Activated CD8-positive, alpha-beta T cell treated with anti-CD3 and anti-CD28 coated beads for 36 hours (primary cell): ENCODE data around the gene ZBTB16. TPM values are rescaled to one million over a fixed set of nuclear protein-coding genes. Genes with fewer than 3 reads are reported as not detected.

Experiments used
- ATAC-seq: fragments of 200-7000 bp; cut with Tn5 transposase; one replicate; pipeline ENCODE4 v1.10.0; 2021; ENCODE audit warnings: mild to moderate bottlenecking, moderate library complexity
- CTCF ChIA-PET: fragments of 350-600 bp; sonication (Branson Sonifier 250); formaldehyde crosslinking; loops from one replicate; lab custom pipeline; 2021; ENCODE audit warnings: antibody characterized with exemption; lab: Charles Lee
- POLR2A ChIA-PET: fragments of 350-600 bp; sonication (Branson Sonifier 250); formaldehyde crosslinking; loops from one replicate; lab custom pipeline; 2021; ENCODE audit warnings: antibody characterized with exemption; lab: Charles Lee
- DNase-seq: peaks from one replicate; pipeline ENCODE4 v3.0.0-alpha.2; 2020
- H3K27ac Mint-ChIP-seq: one replicate; pipeline ENCODE4 v1.8.0; 2021; ENCODE audit warnings: mild to moderate bottlenecking, mixed read lengths
- H3K27me3 Mint-ChIP-seq: one replicate; pipeline ENCODE4 v1.8.0; 2021; ENCODE audit warnings: mixed read lengths
- H3K36me3 Mint-ChIP-seq: one replicate; pipeline ENCODE4 v1.8.0; 2021; ENCODE audit warnings: low read depth, mixed read lengths
- H3K4me1 Mint-ChIP-seq: one replicate; pipeline ENCODE4 v1.8.0; 2021; ENCODE audit warnings: low read depth, mixed read lengths
- H3K4me3 Mint-ChIP-seq: one replicate; pipeline ENCODE4 v1.8.0; 2021; ENCODE audit warnings: mild to moderate bottlenecking, moderate library complexity, mixed read lengths
- H3K9me3 Mint-ChIP-seq: one replicate; pipeline ENCODE4 v1.8.0; 2021; ENCODE audit warnings: mixed read lengths
- CTCF ChIP-seq: fragments of 200-600 bp; IDR thresholded peaks from one replicate; pipeline ENCODE4 v1.8.0; 2022; ENCODE audit warnings: antibody characterized with exemption, mild to moderate bottlenecking
- intact Hi-C: fragments of 100-400 bp; cut with micrococcal nuclease; formaldehyde crosslinking; loops from one replicate; pipeline ENCODE4 v1.10.0; 2022
- total RNA-seq, 2 experiments: library from RNA; stranded (reverse); gene quantifications; one replicate each; pipeline ENCODE4 v1.2.3, GENCODE V29; 2021

Gene ZBTB16
- total RNA-seq, 2 experiments from 2014 or later, result 9.5 to 10.1 TPM

DNA sequence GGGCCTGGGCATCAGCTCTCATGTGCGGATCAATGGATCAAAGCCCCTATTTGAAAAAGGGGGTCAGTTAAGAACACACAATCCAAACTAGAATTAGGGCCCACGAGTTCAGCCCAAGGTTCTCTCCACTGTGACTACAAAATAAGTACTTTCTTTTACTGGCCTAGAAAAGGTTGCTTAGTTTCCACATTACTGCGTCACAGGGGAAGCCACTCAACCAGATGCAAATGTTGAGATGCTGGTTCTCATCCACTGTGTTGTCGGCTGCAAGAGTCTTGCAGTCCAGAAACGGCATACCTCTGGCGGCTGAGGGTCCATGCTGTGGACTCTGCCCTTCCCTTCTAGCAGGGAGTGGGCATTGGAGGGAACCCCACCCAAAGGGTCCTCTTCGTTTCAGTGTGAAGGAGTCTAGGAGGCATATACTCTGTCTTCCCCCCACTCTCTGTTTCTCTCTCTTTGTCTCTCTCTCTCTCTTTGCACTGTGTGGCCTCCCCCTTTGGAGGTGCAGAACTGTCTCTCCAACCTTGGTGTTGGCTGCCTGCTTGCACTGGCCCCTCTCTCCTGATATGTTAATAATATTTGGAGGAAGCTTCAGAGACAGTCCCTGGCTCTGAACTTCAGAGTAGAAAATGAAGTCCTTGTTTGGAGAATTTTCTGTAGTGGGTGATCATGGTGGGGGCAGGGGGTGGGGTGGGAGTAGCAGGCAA is 137.6 kb downstream of the ZBTB16 start:
- Mint-ChIP-seq H3K27ac (no peak overlapping the region), H3K27me3 (no peaks in the 10 kb centered on the region), H3K36me3 (no peaks in the 10 kb centered on the region), H3K4me3 (no peak overlapping the region), H3K4me1 (peaks cover 4% of the 10 kb centered on the region), H3K9me3 (no peaks in the 10 kb centered on the region)
- no peak for TF ChIP-seq CTCF
- intact Hi-C loops, result no loop called here
- DNase-seq, result no peak
- no peak for ATAC-seq
- ChIA-PET POLR2A (interaction anchor here (1.2 kb wide), 1 partner anchor 13 kb away, joined by 3 read pairs; no protein-coding TSS in a partner anchor), CTCF (interaction anchor here (1.2 to 1.7 kb wide), 4 partner anchors 25 to 301 kb away, joined by 3 to 4 read pairs (median 3); no protein-coding TSS in a partner anchor)

- no peaks in the 10 kb centered on the region for H3K27me3 Mint-ChIP-seq
- H3K27ac Mint-ChIP-seq, result no peak overlapping the region
- ATAC-seq (no peak), DNase-seq (no peak)
- intact Hi-C loops, result no loop called here
- ChIA-PET POLR2A (interaction anchor here (0.5 kb wide), 1 partner anchor 17 kb away, joined by 3 read pairs; no protein-coding TSS in a partner anchor), CTCF (interaction anchor here (1.7 kb wide), 1 partner anchor 63 kb away, joined by 4 read pairs; no protein-coding TSS in a partner anchor)
- TF ChIP-seq CTCF, result no peak
- H3K4me1 Mint-ChIP-seq, result peaks cover 3% of the 10 kb centered on the region
- no peaks in the 10 kb centered on the region for H3K9me3 Mint-ChIP-seq
- no peaks in the 10 kb centered on the region for H3K36me3 Mint-ChIP-seq
- H3K4me3 Mint-ChIP-seq, result no peak overlapping the region
Measured at GRCh38 chr11:114197799-114198500, 138.4 kb downstream of the ZBTB16 start.

DNA sequence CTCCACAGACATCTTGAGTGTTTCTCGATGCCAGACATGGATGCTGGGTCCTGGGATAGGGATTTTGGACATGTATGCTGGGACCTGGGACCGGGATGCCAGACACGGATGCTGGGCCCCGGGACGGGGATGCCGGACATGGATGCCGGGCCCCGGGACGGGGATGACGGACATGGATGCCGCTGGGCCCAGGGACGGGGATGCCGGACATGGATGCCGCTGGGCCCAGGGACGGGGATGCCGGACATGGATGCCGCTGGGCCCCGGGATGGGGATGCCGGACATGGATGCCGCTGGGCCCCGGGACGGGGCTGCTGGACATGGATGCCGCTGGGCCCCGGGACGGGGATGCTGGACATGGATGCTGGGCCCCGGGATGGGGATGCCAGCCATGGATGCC is 139.5 kb downstream of the ZBTB16 start:
- ChIA-PET CTCF (no interaction called here), POLR2A (no interaction called here)
- H3K36me3 Mint-ChIP-seq, result no peaks in the 10 kb centered on the region

DNA sequence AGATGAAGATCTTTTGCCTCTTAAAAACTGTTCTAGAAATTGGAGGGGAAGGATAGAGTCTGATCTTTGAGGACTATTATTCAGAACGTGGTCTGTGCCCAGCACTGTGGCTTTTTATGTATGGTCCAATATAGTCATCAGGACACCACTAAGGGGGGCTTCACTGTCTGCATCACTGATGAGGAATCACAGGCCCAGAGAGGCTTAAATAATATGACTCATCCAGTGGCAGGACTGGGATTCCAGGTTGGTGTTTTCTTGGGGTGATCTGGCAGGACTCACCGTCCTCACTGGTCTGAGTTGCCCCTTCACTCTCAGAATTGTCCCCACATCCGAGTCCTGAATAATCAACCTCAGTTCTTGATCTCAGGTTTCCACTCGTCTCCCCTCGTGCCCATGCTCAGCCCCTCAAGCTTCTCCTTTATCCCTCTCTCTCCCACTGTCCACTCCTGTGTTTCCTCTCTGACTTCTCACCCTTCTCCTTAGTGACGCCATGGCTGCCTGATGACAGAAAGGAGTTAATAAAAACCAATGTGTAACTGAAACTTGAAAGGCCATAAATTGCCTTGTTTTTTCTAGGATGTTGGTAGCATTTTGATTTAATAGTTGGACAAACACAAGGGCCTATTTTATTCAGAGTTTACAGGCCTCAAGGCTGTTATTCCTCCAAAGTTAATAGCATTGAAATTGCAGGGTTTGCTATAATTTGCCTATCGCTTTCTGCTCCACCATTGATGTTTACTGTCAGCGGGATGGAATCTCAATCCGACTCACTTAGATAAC is 141.0 kb downstream of the ZBTB16 start:
- intact Hi-C loops, result no loop called here
- ATAC-seq (no peak), DNase-seq (no peak)
- TF ChIP-seq CTCF, result no peak
- Mint-ChIP-seq H3K27me3 (no peaks in the 10 kb centered on the region), H3K27ac (no peak overlapping the region), H3K4me1 (no peaks in the 10 kb centered on the region), H3K36me3 (no peaks in the 10 kb centered on the region), H3K4me3 (no peak overlapping the region), H3K9me3 (no peaks in the 10 kb centered on the region)
- ChIA-PET CTCF (no interaction called here), POLR2A (no interaction called here)

More for the DNA sequence above, 139.5 kb downstream of the ZBTB16 start:
- no peak for TF ChIP-seq CTCF
- ATAC-seq, result no peak
- no peaks in the 10 kb centered on the region for H3K27me3 Mint-ChIP-seq
- no peak overlapping the region for H3K4me3 Mint-ChIP-seq
- no peak for DNase-seq
- H3K9me3 Mint-ChIP-seq, result no peaks in the 10 kb centered on the region
- intact Hi-C loops, result no loop called here
- peaks cover 2% of the 10 kb centered on the region for H3K4me1 Mint-ChIP-seq
- H3K27ac Mint-ChIP-seq, result no peak overlapping the region
